HG03565 (cell line): Measurements from ENCODE around the gene ATG2A.

Experiments used
- ATAC-seq: cut with Tn5 transposase; IDR thresholded peaks from one replicate; pipeline ENCODE4 v1.9.1; 2021; ENCODE audit warnings: mild to moderate bottlenecking, moderate library complexity; ENCODE audit not compliant: unreplicated experiment

Gene ATG2A

GRCh38 chr11:64872790-64873488 lies 44.1 kb downstream of the ATG2A start:
- no peak for ATAC-seq

GRCh38 chr11:64871492-64871891 lies 45.5 kb downstream of the ATG2A start:
- no peak for ATAC-seq

GRCh38 chr11:64870893-64871466 lies 46.0 kb downstream of the ATG2A start:
- ATAC-seq = no peak

- ATAC-seq = no peak
Measured at GRCh38 chr11:64870176-64870892, 46.7 kb downstream of the ATG2A start.

GRCh38 chr11:64869571-64870175 lies 47.3 kb downstream of the ATG2A start:
- ATAC-seq = no peak

- ATAC-seq = no peak
Measured at GRCh38 chr11:64868904-64869570, 48.0 kb downstream of the ATG2A start.

- no peak for ATAC-seq
Measured at GRCh38 chr11:64867748-64868462, 49.1 kb downstream of the ATG2A start.

- ATAC-seq = peak; percentile 2
Measured at GRCh38 chr11:64866173-64866491, 50.9 kb downstream of the ATG2A start.

GRCh38 chr11:64865286-64866172 lies 51.5 kb downstream of the ATG2A start:
- peak; percentile 36 for ATAC-seq

- peak; percentile 12 for ATAC-seq
Measured at GRCh38 chr11:64864473-64865285, 52.3 kb downstream of the ATG2A start.

GRCh38 chr11:64864135-64864472 lies 52.9 kb downstream of the ATG2A start:
- ATAC-seq = no peak

GRCh38 chr11:64863391-64864060 lies 53.5 kb downstream of the ATG2A start:
- no peak for ATAC-seq

GRCh38 chr11:64862987-64863390 lies 54.0 kb downstream of the ATG2A start:
- no peak for ATAC-seq

- no peak for ATAC-seq
Measured at GRCh38 chr11:64861227-64861975, 55.6 kb downstream of the ATG2A start.

GRCh38 chr11:64859542-64860414 lies 57.2 kb downstream of the ATG2A start:
- ATAC-seq = peak; percentile 68

GRCh38 chr11:64858467-64859263 lies 58.3 kb downstream of the ATG2A start:
- ATAC-seq = no peak
